ENCODE results near the gene SGMS1.

GRCh38 chr10:50471583-50471975, 152.2 kb downstream of the SGMS1 start:
- no peak for TF ChIP-seq POLR2A (IDR thresholded peaks at IDR 0.05; ENCODE audit: low read depth, low read length)
- TF ChIP-seq TAF1 (IDR thresholded peaks at IDR 0.05; ENCODE audit: borderline replicate concordance, low read depth, low read length): no peak
